GM04503 (cell line): ENCODE results near the gene IL17B.

ENCODE experiments used
- DNase-seq: peaks from one replicate; pipeline ENCODE4 v3.0.0-alpha.2; 2012; ENCODE audit warnings: low read depth

Gene IL17B

DNA sequence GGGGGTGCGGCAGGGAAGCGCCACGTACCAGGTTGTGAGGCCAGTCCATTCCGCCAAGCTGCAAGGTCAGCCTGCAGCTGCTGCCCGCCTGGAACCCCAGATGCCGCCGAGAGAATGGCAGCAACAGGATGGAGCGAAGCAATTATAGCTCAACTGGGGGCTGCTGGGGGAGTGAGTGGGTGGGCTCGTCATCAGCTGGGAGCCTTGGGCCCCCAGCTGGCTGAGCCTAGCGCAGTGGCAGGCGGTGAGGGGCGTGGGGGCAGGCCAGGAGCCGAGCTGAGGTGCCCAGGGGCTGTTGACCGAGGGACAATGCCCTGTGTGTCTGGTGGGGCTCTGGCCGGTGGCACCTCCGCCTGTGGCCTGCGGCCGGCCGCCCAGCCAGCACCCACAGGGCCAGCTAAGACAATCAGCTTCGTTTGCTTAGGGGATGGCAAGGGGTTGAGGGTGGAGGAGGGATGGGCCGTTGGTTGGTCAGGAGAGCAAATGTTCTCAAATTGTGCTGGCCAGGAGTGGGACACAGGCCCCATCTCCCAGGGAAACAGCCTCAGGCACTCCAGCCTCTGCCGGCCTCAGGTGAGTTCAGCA lies at the start of gene IL17B:
TSS of gene IL17B (minus strand) at position 116 of the 585 bp plus-strand sequence. CDS start at position 49, 67 bp downstream.
- DNase-seq, result no peak

GRCh38 chr5:149428032-149428431 lies 48.9 kb upstream of the IL17B start:
- no peak for DNase-seq

DNA sequence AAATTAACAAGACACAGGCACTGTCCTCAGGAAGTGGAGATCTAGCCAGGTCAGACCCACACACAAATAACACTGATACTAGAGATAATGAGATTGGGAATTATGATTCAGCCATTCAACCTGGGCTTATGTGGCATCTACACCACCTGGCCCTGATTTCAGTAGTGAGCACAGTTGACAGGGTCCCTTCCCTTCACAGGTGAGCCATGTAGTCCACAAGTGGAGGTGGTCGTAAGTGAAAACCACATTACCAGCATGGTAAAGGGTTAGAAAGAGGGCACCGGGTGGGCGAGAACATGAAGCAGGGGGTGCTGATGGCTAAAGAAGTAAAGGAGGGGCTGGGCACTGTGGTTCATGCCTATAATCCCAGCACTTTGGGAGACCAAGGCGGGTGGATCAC lies 48.3 kb upstream of the IL17B start:
- no peak for DNase-seq

GRCh38 chr5:149426931-149427330 lies 47.8 kb upstream of the IL17B start:
- DNase-seq, result no peak

GRCh38 chr5:149425729-149426128 lies 46.6 kb upstream of the IL17B start:
- DNase-seq, result no peak

GRCh38 chr5:149424371-149425315 lies 45.6 kb upstream of the IL17B start:
- DNase-seq, result no peak

DNA sequence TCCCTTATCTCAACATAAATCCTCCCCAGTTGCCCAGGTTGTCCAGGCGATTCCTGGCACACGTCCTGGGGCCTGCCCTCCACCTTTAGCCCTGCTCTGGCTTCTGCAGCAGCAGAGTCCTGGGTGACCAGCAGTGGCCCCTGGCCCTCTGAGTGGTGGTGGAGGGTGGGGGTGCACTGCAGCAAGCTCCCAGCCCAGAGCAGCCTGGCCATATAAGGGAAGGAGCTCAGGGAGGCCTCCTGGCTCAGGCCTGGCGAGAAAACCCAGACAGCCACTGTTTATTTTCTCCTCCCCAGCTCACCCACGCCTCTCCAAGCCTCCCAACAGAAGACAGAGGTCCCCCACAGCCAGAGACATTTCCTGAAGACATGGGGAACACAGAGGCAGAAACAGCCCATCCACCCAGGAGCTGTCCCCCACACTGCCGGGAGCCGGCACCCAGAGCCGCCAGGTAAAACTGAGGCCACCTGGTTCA lies 44.7 kb upstream of the IL17B start:
- no peak for DNase-seq

DNA sequence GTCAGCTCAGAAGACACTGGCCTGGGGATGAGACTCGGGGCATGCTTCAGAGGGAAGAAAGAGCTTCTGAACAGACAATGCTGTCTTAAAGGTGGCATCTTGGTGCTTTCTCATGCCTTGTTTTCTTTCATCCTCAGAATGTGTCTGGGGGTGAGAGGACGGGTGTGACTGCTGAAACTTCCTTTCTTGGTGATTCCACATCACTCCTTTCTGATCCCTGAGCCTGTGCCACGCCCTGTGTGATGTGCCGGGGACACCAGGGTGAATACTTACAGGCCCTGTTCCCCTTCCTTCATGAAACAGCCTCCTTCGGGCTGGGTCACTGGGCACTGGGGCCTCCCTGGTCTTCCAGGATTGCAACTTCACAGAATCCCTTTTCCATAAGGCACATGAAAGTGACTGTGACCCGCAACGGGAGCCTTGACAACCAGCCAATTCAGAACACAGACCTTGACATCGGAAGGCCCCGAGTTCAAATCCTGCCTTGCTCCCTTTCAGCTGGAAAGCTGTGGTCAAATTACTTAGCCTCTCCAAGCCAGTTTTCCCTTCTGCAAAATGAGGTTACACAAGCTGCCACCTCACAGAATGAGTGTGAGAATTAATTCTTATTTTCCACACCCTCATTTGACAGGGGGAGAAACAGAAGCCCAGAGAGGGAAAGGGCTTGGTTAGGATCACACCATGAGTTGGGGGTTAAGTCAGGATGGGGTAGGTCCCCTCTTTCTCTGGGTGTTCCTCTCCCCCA lies 44.1 kb upstream of the IL17B start:
- DNase-seq, result no peak

GRCh38 chr5:149422366-149423048 lies 43.4 kb upstream of the IL17B start:
- DNase-seq, result no peak

- DNase-seq, result no peak
Observed at GRCh38 chr5:149421834-149422233, 42.7 kb upstream of the IL17B start.

GRCh38 chr5:149421372-149421685 lies 42.2 kb upstream of the IL17B start:
- DNase-seq, result no peak

- no peak for DNase-seq
Observed at GRCh38 chr5:149420545-149421371, 41.7 kb upstream of the IL17B start.

DNA sequence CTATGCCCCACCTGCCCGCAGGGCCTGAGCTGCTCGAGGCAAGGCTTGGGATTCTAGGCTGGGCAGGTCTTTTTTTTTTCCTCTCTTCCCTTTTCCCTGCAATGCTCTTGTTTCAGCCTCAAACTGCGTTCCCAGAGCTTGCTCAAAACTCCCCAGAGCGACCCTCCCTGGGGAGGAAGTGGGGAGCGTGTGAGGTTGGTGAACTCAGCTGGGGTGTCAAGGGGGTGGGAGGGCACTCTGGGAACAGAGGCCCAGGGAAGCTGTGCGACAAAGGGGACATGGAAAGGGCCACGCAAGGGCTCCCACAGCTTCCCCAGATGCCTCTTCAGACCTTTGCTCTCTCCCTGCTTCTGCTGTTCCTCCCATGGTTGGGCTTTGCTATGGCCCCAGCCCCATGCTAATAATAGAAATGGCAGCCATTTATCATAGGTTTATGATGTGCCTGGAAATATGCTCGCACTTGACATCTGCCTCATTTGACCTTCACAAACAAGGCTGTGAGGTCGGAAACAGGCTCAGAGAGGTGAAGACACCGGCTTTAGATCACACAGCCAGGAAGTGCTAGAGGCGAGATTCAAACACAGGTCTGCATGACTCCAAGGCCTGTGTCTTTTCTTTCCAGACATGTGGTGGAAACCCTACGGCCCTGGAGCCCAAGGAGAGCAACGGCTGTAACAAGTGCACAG lies 40.9 kb upstream of the IL17B start:
- DNase-seq, result no peak

- no peak for DNase-seq
Observed at GRCh38 chr5:149419532-149419858, 40.4 kb upstream of the IL17B start.

DNA sequence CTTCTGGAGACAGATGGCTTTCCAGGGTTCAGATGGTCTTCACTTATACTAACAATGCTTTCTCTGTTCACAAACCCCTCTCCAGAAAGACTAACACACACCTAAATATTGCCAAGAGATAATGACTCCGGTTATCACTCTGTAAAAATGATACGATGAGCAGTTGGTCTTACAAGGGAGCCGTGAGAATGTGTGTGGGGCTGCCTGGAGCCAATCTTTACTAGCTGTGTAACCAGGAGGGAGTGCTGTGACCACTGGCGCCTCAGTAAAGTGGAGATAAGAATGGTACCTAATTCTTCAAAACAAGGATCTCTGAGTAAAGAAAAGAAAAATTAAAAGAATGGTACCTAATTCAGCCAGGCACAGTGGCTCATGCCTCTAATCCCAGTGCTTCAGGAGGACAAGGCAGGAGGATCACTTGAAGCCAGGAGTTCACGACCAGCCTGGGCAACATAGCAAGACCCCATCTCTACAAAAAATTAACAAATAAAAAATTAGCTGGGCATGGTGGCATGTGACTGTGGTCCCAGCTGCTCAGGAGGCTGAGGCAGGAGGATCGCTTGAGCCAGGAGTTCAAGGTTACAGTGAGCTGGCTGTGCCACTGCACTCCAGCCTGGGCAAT lies 39.9 kb upstream of the IL17B start:
- DNase-seq, result no peak

DNA sequence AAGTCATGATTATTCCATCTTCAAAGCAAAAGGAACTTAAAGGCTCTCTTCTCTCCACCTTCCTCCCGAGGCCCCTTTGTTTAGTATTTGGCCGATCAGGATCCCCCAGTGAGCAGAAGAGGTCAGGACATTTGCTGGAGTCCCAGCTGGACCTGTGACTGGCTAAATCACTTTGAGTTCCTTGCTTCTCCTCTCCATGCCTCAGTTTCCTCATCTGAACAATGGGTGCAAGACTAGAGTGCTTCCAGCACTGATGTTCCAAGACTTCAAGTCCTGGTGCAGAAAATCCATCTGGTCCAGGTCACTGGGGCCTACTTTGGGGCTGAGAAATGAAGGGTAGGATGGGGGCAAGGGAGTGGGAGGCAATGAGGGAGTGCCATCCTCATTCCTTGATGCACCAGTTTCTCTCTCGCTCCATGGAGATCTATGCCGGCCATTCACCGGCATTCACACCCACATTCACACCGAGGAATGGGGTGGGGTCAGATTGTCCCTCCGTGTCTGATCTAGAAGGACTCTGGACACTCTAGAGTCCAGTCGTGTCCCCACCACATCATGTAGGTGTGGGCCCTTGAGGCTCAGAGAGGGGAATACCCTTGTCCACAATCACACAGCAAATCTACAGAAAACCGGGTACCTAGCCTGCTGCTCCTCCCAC lies 38.7 kb upstream of the IL17B start:
- no peak for DNase-seq

- no peak for DNase-seq
Observed at GRCh38 chr5:149416987-149417710, 38.1 kb upstream of the IL17B start.

GRCh38 chr5:149415066-149415967 lies 36.2 kb upstream of the IL17B start:
- no peak for DNase-seq
